Measurements from ENCODE around the gene PDE6G.
"Not testable (repeated sequence)": the region's sequence is repeated elsewhere in the genome, so short reads cannot be mapped to it uniquely, and the experiment has no call there.

Gene PDE6G

DNA sequence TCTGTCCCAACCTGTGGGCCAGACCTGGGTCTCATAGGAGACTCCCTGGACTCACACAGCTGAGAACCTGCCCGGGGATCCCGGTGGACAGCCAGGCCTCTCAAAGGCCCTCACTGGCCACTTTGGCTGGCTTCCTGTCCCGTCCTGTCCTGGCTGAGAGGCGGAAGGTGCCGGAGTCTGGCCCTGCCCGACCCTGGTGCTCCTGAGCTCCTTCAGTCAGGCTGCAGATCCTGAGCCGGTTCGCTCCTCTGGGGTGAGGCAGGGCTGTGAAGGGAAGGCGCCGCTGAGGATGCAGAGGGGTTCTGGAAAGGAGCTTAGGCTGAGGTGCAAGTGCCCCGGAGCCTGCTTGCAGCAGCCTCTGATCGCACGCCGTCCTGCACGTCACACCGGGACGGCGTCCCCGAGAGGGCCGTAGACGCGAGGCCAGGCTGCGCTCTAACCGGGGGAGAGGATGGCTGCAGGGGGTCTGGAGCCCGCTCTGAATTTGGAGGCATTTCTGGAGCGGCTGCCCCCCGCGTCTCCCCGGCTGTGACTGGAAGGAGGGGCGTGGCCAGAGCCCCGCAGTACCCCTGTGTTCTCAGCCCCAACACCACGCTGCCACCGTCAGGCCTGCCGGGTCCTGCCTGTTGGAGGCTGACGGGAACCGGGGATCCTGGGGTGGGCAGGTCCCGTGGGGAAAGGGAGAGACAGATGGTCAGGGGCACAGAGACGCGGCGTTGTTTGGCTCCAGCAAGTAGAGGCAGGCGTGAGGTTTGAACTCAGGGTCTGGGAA lies 31.6 kb upstream of the PDE6G start:
- no peak for DNase-seq (ENCODE audit: low read depth in 2 of 2)

DNA sequence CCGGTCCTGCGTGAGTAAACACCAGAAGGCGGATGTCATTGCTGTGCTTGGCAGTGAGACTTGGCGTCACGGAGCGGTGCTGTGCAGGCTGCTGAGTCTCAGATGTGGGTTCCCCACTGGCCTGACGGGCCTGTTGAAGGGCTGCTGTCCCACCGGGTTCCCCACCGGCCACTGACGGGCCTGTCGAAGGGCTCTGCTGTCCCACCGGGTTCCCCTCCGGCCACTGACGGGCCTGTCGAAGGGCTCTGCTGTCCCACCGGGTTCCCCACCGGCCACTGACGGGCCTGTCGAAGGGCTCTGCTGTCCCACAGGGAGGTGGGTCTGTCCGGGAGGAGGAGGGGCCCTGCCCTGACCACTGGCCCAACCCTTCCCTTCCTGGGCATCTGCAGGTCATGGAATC lies 30.3 kb upstream of the PDE6G start:
- DNase-seq (ENCODE audit: low read depth in 2 of 2): no peak

DNA sequence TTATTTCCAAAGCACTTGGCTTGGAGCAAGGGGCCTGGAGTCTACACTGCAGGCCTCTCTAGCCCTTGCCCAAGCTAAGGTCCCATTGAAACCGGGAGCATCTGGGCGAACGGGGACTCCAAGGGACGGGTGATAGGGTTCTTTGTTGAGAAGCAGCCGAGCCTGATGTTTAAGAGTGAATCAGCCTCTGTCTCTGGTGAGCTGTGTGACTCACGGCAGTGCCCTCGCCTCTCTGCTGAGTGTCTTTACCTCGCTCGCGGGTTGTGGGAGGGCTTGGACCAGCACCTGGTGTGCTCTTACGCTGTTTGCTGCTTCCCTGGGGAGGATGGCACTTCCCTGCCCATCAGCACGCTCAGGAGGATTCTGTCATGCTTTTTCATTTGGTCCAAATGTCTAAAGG lies 28.8 kb upstream of the PDE6G start:
- DNase-seq (ENCODE audit: low read depth in 2 of 2): peak in 1 of 2 donors; percentile 34

- no peak for DNase-seq (ENCODE audit: low read depth in 2 of 2)
Observed at GRCh38 chr17:81684442-81684911, 28.1 kb upstream of the PDE6G start.

GRCh38 chr17:81683584-81684441 lies 27.5 kb upstream of the PDE6G start, which contains the start of the genes ARL16 and HGS:
Gene ARL16 (minus strand): TSS chr17:81683797. CDS start chr17:81683753, 44 bp downstream.
Gene HGS (plus strand): TSS chr17:81684011. CDS start chr17:81684067, 56 bp downstream.
- DNase-seq (ENCODE audit: low read depth in 2 of 2): peak; percentile 92 to 96

DNA sequence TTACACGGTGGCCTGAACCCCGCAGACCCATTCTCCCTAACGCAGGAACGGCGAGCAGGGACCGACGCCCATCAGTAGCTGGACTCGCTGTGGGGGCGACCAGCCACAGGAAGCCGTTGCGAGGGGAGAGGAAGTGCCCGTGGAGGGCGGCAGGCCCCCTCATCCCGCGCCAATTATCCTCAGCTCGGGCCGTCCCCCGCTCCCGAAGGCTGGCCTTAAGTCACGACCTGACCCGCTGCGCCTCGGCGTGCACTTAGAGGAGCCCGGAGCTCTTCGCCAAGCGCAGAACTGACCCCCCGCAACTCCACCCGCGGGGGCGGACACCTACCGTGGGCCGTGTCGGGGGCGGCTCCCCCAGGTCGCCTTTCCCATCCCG lies 26.9 kb upstream of the PDE6G start:
- DNase-seq (ENCODE audit: low read depth in 2 of 2): no peak

DNA sequence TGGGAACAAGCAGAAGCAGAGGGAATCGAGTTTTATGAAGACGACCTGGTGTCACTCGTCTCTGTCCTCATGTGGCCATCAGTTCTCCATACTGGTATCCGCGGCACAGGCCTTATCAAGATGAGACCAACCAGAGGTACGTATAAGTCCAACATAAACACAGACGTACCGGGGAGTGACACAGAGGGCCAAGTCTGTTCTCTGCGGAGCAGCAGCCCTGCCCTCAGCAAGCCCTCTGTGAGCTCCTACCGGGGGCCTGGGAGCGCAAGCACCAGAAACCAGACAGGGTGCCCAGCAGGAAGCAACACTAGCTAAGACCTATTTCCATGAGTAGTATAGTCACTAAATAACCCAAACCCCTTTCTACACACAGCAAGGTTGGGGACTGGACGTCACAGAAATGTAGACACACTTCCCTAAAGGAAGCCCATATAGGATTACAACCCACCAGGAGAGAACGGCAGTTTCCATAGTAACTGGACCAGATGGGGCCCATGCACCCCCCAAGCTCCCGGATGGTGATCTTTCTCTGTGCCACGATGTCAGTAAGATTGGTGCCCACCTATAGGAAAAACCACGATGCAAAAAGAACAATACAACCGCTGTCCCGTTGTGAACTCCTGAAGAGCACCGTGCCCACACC lies 26.3 kb upstream of the PDE6G start:
- no peak for DNase-seq (ENCODE audit: low read depth in 2 of 2)

DNA sequence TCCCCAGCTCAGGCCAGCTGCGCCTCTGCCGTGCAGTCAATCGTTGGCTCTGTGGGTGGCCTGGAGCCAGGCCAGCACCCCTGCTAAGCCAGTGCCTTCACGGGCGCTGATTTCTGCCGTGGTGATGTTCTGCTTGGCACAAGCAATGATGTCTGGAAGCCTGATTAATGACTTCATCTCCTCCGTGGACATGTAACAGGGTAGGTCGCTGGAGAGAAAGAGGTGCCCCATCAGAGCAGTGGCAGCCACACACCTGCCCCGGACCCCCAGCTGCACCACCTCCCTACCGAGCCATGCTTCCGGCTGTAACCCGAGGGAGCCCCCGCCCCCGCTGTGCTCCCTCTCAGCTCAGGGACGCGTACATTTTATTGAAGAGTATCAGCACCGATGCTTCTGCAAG lies 25.3 kb upstream of the PDE6G start:
- DNase-seq (ENCODE audit: low read depth in 2 of 2): no peak

GRCh38 chr17:81680150-81680549 lies 23.8 kb upstream of the PDE6G start:
- no peak for DNase-seq (ENCODE audit: low read depth in 2 of 2)

DNA sequence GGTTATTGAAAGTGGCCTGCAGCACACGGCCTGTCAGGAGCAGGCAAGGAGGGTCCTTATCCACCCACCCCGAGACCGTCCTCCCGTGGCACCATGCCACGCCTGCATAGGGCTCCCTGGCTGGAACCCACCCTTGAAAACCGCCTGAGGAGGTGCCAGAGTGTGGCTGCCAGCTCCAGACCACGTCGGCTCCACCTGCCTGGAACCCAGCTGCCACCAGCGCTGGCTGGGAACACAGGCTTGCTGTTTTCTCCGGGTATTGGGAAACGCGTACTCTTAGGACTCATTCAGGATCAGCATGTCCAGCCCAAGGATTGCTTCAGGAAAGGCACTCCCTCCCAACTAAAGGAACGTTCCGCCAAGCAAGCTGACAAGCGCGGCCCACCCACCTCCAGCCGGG lies 20.6 kb upstream of the PDE6G start:
- no peak for DNase-seq (ENCODE audit: low read depth in 2 of 2)

DNA sequence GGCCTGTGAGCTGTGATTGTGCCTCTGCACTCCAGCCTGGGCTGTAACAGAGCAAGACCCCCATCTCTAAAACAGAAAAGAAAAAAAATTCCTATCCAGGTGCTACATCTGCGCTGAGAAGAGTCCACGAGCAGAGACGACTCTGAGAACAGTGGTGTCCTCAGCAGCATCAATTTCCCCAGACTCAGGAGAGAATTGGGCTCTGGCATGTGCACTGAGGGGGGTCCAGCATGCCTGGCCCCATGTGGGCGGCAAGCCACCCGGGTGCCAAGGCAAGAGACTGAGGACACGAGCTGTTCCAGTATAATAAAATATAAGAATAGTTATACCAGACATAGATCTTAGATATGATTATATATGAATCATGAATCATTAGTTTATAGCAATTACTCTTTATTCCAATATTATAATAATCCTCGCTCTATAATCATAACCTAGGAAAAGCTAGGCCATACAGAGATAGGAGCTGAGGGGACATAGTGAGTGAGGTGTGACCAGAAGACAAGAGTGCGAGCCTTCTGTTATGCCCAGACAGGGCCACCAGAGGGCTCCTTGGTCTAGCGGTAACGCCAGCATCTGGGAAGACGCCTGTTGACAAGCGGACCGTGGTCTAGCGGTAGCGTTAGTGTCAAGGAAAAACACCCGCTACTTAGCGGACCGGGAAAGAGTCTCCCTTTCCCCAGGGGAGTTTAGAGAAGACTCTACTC lies 19.3 kb upstream of the PDE6G start:
- DNase-seq (ENCODE audit: low read depth in 2 of 2): not testable (repeated sequence)

DNA sequence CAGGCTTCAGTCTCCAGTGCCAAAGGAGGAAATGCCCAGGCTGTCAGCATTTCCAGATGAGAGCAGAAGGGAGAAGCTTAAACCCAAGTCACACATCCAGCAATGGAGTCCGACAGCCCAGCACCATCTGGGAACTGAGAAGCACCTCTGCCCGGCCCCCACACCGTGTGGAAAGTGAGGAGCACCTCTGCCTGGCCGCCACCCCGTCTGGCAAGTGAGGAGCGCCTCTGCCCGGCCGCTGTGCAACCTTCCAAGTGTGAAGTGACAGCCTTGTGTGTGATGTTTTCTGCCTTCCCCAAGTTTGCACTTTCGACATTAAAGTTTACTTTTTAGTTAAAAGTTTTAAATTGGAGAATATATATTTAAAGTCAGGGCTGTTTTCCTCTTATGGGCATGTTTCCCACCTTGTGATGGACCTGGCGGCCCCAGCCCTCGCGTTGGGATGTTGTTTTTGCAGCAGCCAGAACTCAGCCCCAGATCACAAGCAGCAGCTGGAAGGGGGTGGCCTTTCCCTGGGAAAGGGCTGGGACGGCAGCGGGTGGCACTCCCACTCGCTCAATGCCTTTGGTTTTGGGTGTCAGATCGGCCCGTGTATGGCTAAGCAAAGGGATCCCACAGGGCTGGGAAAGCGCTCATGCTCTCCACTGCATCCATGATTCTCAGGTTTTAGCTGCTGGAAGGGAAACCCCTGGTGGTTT lies 17.4 kb upstream of the PDE6G start:
- no peak for DNase-seq (ENCODE audit: low read depth in 2 of 2)

DNA sequence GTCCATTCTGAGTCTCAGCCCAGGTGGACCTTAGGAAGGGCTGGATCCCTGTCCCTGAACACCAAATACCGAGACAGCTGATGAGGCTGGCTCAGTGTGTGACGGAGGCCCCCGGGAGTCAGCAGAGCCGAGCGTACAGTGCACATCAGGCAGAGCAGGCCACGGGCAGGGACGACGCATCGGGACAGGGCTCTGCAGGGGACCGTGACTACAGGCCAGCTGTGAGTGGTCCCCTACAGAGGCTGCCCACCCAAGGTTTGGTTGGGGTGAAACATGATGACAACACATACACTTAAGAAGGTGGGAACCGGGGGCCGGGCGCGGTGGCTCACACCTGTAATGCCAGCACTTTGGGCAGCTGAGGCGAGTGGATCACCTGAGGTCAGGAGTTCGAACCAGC lies 16.6 kb upstream of the PDE6G start:
- no peak for DNase-seq (ENCODE audit: low read depth in 2 of 2)

- DNase-seq (ENCODE audit: low read depth in 2 of 2): no peak
Observed at GRCh38 chr17:81672504-81672903, 16.2 kb upstream of the PDE6G start.

GRCh38 chr17:81667754-81668153 lies 11.4 kb upstream of the PDE6G start:
- no peak for DNase-seq (ENCODE audit: low read depth in 2 of 2)

DNA sequence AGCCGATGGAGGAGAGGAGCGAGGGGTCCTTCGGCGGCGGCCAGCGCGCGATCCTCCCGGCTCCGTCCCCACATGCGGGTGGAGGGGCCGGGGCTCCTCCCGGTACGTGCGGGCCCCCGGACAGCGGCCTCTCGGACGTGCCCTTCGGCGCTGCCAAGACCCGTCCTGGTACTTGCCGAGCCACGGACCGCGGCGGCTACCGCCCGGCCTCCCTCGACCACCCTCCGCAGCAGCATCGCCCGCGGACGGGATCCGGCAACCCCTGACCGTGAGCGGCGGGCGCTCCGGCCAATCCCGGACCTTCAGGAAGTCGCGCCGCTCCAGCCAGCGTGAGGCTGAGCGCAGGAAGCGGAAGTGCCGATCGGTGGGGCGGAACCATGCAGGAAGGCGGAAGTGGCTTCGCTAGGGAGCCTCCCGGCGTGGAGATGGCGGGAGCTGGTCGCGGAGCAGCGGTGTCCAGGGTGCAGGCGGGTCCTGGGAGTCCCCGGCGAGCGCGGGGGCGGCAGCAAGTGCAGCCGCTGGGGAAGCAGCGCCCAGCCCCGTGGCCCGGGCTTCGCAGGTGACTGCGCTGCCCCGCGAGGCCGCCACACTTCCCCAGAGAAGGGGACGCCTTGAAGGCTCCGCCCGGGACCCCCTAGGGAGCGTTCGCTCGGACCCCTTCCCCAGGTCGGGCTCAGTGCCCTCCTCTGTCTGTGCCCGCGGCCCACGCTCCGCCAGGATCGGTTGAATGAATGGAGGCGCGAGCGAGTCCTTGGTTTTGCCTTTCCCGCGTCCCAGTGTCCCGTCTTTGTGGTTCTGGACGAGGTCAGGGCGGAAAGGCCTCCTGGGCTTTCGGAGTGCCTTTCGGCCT lies 10.2 kb upstream of the PDE6G start, which contains the start of the genes CCDC137 and OXLD1:
Gene CCDC137 (plus strand): TSS at position 396 of the 850 bp plus-strand sequence. CDS start 30 bp downstream, at position 426.
Gene OXLD1 (minus strand): TSS at position 264 of the 850 bp plus-strand sequence. CDS start 28 bp downstream, at position 236.
- DNase-seq (ENCODE audit: low read depth in 2 of 2): peak; percentile 82 to 84

GRCh38 chr17:81666092-81666341 lies 9.7 kb upstream of the PDE6G start:
- DNase-seq (ENCODE audit: low read depth in 2 of 2): no peak

- DNase-seq (ENCODE audit: low read depth in 2 of 2): no peak
Observed at GRCh38 chr17:81665205-81666091, 9.1 kb upstream of the PDE6G start.

DNA sequence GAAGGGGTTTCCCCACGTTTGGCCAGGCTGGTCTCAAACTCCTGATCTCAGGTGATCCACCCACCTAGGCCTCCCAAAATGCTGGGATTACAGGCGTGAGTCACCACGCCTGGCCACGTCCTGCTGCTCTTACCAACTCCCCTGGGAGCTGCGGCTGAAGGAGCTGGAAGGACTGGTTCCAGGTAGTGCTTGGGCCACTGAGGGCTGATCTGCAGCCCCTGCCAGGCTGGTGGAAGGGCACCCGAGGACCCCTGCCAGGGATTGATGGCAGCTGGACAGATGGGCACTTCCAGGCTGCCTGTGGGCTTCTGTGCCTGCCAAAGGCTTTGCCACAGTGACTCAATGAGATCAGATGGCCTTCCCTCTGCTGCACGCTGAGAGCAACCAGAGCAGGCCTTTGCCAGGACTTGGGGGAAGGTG lies 7.7 kb upstream of the PDE6G start:
- DNase-seq (ENCODE audit: low read depth in 2 of 2): no peak

All from stimulated activated CD8-positive, alpha-beta memory T cell treated with anti-CD3 and anti-CD28 coated beads, Interleukin-15, amount 100 ng/mL, for 4 hours (primary cell).